HEK293 (cell line): Measurements from ENCODE around the gene CLASRP.

Experiments used
- CTCF ChIA-PET: fragments of 350-600 bp; formaldehyde crosslinking; extraction: SDS; loops from one replicate; lab custom pipeline; 2021; ENCODE audit warnings: antibody characterized with exemption; lab: Yijun Ruan, JAX
- POLR2A ChIA-PET: fragments of 300-600 bp; formaldehyde crosslinking; extraction: SDS; loops from one replicate; lab custom pipeline; 2020; ENCODE audit warnings: antibody characterized with exemption, inconsistent platforms; lab: Yijun Ruan, JAX
- H3K27ac ChIP-seq: fragments of 200-500 bp; sonication (Bioruptor generic); 2 replicates; pipeline ENCODE4 v1.5.1; 2014; ENCODE audit warnings: low read depth, low read length, control low read depth, inconsistent platforms; ENCODE audit errors: extremely low read depth
- H3K36me3 ChIP-seq, 2 experiments: fragments of 200-500 bp in 1 of 2; sonication (Bioruptor generic) in 1 of 2; 1 replicate in 1 of 2; 2 replicates in 1 of 2; pipeline ENCODE4 v1.5.1; 2014 to 2017; ENCODE audit warnings: inconsistent platforms in 2 of 2, low read length in 2 of 2; ENCODE audit not compliant: control insufficient read depth in 2 of 2, insufficient read depth in 1 of 2
- H3K4me1 ChIP-seq: fragments of 200-500 bp; sonication (Bioruptor generic); 2 replicates; pipeline ENCODE4 v1.5.1; 2014; ENCODE audit warnings: mild to moderate bottlenecking, low read length, inconsistent platforms; ENCODE audit not compliant: control insufficient read depth, insufficient read depth
- H3K4me3 ChIP-seq: 2 replicates; pipeline ENCODE4 v1.5.1; 2011; ENCODE audit warnings: low read depth, mild to moderate bottlenecking, control low read depth, low read length, moderate library complexity
- H3K9me3 ChIP-seq: fragments of 200-500 bp; sonication (Bioruptor generic); 2 replicates; pipeline ENCODE4 v1.5.1; 2014; ENCODE audit warnings: low read depth, low read length, inconsistent platforms; ENCODE audit not compliant: control insufficient read depth, insufficient read depth
- EGR2 ChIP-seq: fragments of 450-650 bp; formaldehyde crosslinking; IDR thresholded peaks from 2 replicates; pipeline ENCODE4 v1.5.1; 2016; ENCODE audit warnings: low read depth, missing biosample characterization, missing genetic modification characterization
- SP7 ChIP-seq: fragments of 450-650 bp; formaldehyde crosslinking; IDR thresholded peaks from 2 replicates; pipeline ENCODE4 v1.5.1; 2016; ENCODE audit warnings: missing biosample characterization, missing genetic modification characterization
- ZNF146 ChIP-seq: fragments of 450-650 bp; formaldehyde crosslinking; IDR thresholded peaks from 2 replicates; pipeline ENCODE4 v1.5.1; 2016; ENCODE audit warnings: missing biosample characterization, missing genetic modification characterization
- ZNF16 ChIP-seq: fragments of 450-650 bp; formaldehyde crosslinking; IDR thresholded peaks from 2 replicates; pipeline ENCODE4 v1.5.1; 2016; ENCODE audit warnings: low read depth, missing biosample characterization, missing genetic modification characterization
- ZNF175 ChIP-seq: fragments of 450-650 bp; formaldehyde crosslinking; IDR thresholded peaks from 2 replicates; pipeline ENCODE4 v1.5.1; 2016; ENCODE audit warnings: missing biosample characterization, missing genetic modification characterization
- ZNF221 ChIP-seq: fragments of 450-650 bp; formaldehyde crosslinking; IDR thresholded peaks from 2 replicates; pipeline ENCODE4 v1.5.1; 2017; ENCODE audit warnings: missing biosample characterization, missing genetic modification characterization, borderline replicate concordance
- ZNF292 ChIP-seq: fragments of 450-650 bp; formaldehyde crosslinking; IDR thresholded peaks from 2 replicates; pipeline ENCODE4 v1.5.1; 2016; ENCODE audit warnings: low read depth, missing biosample characterization, missing genetic modification characterization, borderline replicate concordance
- ZNF324 ChIP-seq: fragments of 450-650 bp; formaldehyde crosslinking; IDR thresholded peaks from 2 replicates; pipeline ENCODE4 v1.5.1; 2016; ENCODE audit warnings: missing biosample characterization, missing genetic modification characterization
- ZNF391 ChIP-seq: fragments of 450-650 bp; formaldehyde crosslinking; IDR thresholded peaks from 2 replicates; pipeline ENCODE4 v1.5.1; 2016; ENCODE audit warnings: low read depth, missing biosample characterization, missing genetic modification characterization, borderline replicate concordance
- ZNF558 ChIP-seq: fragments of 450-650 bp; formaldehyde crosslinking; IDR thresholded peaks from 2 replicates; pipeline ENCODE4 v1.5.1; 2016; ENCODE audit warnings: missing biosample characterization, missing genetic modification characterization
- ZNF561 ChIP-seq: fragments of 450-650 bp; IDR thresholded peaks from 2 replicates; pipeline ENCODE4 v1.5.1; 2018; ENCODE audit warnings: missing biosample characterization, missing genetic modification characterization, borderline replicate concordance
- ZNF585B ChIP-seq: fragments of 450-650 bp; formaldehyde crosslinking; IDR thresholded peaks from 2 replicates; pipeline ENCODE4 v1.5.1; 2016; ENCODE audit warnings: missing biosample characterization, missing genetic modification characterization
- ZNF677 ChIP-seq: fragments of 450-650 bp; IDR thresholded peaks from 2 replicates; pipeline ENCODE4 v1.5.0; 2018; ENCODE audit warnings: missing biosample characterization, mild to moderate bottlenecking, missing genetic modification characterization, moderate library complexity
- TF ChIP-seq, protein P1 (sequence below): fragments of 450-650 bp; formaldehyde crosslinking; optimal IDR thresholded peaks from 2 replicates; pipeline ENCODE3; 2016; ENCODE audit warnings: missing biosample characterization, mild to moderate bottlenecking, missing genetic modification characterization
- TF ChIP-seq, protein P2 (sequence below): sonication (generic); formaldehyde crosslinking; IDR thresholded peaks from 2 replicates; pipeline ENCODE4 v1.8.1; 2022; ENCODE audit warnings: mild to moderate bottlenecking, moderate library complexity, missing genetic modification reagents
- TF ChIP-seq, protein P3 (sequence below): fragments of 450-650 bp; formaldehyde crosslinking; IDR thresholded peaks from 2 replicates; pipeline ENCODE4 v1.5.1; 2016; ENCODE audit warnings: missing biosample characterization, missing genetic modification characterization, borderline replicate concordance
- TF ChIP-seq, protein P4 (sequence below): fragments of 450-650 bp; formaldehyde crosslinking; IDR thresholded peaks from 2 replicates; pipeline ENCODE4 v1.5.1; 2016; ENCODE audit warnings: missing biosample characterization, missing genetic modification characterization
- TF ChIP-seq, protein P5 (sequence below): fragments of 450-650 bp; formaldehyde crosslinking; IDR thresholded peaks from 2 replicates; pipeline ENCODE4 v1.5.1; 2016; ENCODE audit warnings: missing biosample characterization, missing genetic modification characterization
- TF ChIP-seq, protein P6 (sequence below): fragments of 450-650 bp; formaldehyde crosslinking; IDR thresholded peaks from 2 replicates; pipeline ENCODE4 v1.5.1; 2016; ENCODE audit warnings: missing biosample characterization, missing genetic modification characterization
- TF ChIP-seq, protein P7 (sequence below): fragments of 450-650 bp; formaldehyde crosslinking; IDR thresholded peaks from 2 replicates; pipeline ENCODE4 v1.5.1; 2016; ENCODE audit warnings: missing biosample characterization, missing genetic modification characterization

CLASRP gene

DNA sequence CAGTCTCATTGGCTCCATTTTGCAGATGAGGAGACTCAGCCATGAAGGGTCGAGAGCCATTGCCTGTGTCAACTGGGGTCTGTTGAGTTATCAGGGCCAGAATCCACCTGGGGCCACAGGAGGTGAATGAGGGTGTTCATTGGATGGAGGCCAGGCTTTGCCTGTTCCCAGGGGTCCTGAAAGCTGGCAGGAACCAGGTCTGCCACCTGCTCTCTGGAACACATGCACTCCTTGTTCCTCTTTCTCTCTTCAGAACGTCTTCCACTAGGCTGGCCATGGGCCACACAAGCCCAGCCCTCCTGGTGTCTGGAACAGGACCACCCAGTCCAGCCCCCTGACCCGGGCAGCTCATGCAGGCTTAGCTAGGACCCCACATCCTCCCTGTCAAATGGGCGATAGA, 75.3 kb downstream of the CLASRP start:
- Histone ChIP-seq H3K9me3 (no peaks in the 10 kb centered on the region), H3K36me3 (no peaks in the 10 kb centered on the region; a peak in 1 of 3 replicates), H3K4me3 (no peak overlapping the region), H3K27ac (no peak overlapping the region), H3K4me1 (peaks cover 26% of the 10 kb centered on the region)
- ChIA-PET POLR2A (interaction anchor here (1.3 kb wide), 1 partner anchor 10 kb away, joined by 4 read pairs; no protein-coding TSS in a partner anchor), CTCF (interaction anchor here (0.7 to 3.8 kb wide), 3 partner anchors 11 to 167 kb away, joined by 3 to 14 read pairs (median 4); no protein-coding TSS in a partner anchor)
- TF ChIP-seq, protein P1, sequence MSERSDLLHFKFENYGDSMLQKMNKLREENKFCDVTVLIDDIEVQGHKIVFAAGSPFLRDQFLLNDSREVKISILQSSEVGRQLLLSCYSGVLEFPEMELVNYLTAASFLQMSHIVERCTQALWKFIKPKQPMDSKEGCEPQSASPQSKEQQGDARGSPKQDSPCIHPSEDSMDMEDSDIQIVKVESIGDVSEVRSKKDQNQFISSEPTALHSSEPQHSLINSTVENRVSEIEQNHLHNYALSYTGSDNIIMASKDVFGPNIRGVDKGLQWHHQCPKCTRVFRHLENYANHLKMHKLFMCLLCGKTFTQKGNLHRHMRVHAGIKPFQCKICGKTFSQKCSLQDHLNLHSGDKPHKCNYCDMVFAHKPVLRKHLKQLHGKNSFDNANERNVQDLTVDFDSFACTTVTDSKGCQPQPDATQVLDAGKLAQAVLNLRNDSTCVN (tag by site-specific recombination) = no peak
- TF ChIP-seq ZNF324 (tag by site-specific recombination) (no peak), SP7 (tag by site-specific recombination) (no peak), ZNF585B (tag by site-specific recombination) (no peak), ZNF391 (tag by site-specific recombination) (no peak), ZNF221 (no peak), ZNF175 (no peak), ZNF558 (tag by site-specific recombination) (no peak), EGR2 (no peak), ZNF292 (tag by site-specific recombination) (no peak), ZNF677 (no peak), ZNF146 (no peak), ZNF561 (tag by site-specific recombination) (no peak), ZNF16 (tag by site-specific recombination) (no peak)
- TF ChIP-seq, protein P2, sequence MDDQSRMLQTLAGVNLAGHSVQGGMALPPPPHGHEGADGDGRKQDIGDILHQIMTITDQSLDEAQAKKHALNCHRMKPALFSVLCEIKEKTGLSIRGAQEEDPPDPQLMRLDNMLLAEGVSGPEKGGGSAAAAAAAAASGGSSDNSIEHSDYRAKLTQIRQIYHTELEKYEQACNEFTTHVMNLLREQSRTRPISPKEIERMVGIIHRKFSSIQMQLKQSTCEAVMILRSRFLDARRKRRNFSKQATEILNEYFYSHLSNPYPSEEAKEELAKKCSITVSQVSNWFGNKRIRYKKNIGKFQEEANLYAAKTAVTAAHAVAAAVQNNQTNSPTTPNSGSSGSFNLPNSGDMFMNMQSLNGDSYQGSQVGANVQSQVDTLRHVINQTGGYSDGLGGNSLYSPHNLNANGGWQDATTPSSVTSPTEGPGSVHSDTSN = no peak
- TF ChIP-seq, protein P3, sequence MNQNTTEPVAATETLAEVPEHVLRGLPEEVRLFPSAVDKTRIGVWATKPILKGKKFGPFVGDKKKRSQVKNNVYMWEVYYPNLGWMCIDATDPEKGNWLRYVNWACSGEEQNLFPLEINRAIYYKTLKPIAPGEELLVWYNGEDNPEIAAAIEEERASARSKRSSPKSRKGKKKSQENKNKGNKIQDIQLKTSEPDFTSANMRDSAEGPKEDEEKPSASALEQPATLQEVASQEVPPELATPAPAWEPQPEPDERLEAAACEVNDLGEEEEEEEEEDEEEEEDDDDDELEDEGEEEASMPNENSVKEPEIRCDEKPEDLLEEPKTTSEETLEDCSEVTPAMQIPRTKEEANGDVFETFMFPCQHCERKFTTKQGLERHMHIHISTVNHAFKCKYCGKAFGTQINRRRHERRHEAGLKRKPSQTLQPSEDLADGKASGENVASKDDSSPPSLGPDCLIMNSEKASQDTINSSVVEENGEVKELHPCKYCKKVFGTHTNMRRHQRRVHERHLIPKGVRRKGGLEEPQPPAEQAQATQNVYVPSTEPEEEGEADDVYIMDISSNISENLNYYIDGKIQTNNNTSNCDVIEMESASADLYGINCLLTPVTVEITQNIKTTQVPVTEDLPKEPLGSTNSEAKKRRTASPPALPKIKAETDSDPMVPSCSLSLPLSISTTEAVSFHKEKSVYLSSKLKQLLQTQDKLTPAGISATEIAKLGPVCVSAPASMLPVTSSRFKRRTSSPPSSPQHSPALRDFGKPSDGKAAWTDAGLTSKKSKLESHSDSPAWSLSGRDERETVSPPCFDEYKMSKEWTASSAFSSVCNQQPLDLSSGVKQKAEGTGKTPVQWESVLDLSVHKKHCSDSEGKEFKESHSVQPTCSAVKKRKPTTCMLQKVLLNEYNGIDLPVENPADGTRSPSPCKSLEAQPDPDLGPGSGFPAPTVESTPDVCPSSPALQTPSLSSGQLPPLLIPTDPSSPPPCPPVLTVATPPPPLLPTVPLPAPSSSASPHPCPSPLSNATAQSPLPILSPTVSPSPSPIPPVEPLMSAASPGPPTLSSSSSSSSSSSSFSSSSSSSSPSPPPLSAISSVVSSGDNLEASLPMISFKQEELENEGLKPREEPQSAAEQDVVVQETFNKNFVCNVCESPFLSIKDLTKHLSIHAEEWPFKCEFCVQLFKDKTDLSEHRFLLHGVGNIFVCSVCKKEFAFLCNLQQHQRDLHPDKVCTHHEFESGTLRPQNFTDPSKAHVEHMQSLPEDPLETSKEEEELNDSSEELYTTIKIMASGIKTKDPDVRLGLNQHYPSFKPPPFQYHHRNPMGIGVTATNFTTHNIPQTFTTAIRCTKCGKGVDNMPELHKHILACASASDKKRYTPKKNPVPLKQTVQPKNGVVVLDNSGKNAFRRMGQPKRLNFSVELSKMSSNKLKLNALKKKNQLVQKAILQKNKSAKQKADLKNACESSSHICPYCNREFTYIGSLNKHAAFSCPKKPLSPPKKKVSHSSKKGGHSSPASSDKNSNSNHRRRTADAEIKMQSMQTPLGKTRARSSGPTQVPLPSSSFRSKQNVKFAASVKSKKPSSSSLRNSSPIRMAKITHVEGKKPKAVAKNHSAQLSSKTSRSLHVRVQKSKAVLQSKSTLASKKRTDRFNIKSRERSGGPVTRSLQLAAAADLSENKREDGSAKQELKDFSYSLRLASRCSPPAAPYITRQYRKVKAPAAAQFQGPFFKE (tag by site-specific recombination) = no peak
- TF ChIP-seq, protein P4, sequence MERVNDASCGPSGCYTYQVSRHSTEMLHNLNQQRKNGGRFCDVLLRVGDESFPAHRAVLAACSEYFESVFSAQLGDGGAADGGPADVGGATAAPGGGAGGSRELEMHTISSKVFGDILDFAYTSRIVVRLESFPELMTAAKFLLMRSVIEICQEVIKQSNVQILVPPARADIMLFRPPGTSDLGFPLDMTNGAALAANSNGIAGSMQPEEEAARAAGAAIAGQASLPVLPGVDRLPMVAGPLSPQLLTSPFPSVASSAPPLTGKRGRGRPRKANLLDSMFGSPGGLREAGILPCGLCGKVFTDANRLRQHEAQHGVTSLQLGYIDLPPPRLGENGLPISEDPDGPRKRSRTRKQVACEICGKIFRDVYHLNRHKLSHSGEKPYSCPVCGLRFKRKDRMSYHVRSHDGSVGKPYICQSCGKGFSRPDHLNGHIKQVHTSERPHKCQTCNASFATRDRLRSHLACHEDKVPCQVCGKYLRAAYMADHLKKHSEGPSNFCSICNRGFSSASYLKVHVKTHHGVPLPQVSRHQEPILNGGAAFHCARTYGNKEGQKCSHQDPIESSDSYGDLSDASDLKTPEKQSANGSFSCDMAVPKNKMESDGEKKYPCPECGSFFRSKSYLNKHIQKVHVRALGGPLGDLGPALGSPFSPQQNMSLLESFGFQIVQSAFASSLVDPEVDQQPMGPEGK (tag by site-specific recombination) = no peak
- TF ChIP-seq, protein P5, sequence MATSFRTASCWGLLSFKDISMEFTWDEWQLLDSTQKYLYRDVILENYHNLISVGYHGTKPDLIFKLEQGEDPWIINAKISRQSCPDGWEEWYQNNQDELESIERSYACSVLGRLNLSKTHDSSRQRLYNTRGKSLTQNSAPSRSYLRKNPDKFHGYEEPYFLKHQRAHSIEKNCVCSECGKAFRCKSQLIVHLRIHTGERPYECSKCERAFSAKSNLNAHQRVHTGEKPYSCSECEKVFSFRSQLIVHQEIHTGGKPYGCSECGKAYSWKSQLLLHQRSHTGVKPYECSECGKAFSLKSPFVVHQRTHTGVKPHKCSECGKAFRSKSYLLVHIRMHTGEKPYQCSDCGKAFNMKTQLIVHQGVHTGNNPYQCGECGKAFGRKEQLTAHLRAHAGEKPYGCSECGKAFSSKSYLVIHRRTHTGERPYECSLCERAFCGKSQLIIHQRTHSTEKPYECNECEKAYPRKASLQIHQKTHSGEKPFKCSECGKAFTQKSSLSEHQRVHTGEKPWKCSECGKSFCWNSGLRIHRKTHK (tag by site-specific recombination) = no peak
- TF ChIP-seq, protein P6, sequence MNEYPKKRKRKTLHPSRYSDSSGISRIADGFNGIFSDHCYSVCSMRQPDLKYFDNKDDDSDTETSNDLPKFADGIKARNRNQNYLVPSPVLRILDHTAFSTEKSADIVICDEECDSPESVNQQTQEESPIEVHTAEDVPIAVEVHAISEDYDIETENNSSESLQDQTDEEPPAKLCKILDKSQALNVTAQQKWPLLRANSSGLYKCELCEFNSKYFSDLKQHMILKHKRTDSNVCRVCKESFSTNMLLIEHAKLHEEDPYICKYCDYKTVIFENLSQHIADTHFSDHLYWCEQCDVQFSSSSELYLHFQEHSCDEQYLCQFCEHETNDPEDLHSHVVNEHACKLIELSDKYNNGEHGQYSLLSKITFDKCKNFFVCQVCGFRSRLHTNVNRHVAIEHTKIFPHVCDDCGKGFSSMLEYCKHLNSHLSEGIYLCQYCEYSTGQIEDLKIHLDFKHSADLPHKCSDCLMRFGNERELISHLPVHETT (tag by site-specific recombination) = no peak
- TF ChIP-seq, protein P7, sequence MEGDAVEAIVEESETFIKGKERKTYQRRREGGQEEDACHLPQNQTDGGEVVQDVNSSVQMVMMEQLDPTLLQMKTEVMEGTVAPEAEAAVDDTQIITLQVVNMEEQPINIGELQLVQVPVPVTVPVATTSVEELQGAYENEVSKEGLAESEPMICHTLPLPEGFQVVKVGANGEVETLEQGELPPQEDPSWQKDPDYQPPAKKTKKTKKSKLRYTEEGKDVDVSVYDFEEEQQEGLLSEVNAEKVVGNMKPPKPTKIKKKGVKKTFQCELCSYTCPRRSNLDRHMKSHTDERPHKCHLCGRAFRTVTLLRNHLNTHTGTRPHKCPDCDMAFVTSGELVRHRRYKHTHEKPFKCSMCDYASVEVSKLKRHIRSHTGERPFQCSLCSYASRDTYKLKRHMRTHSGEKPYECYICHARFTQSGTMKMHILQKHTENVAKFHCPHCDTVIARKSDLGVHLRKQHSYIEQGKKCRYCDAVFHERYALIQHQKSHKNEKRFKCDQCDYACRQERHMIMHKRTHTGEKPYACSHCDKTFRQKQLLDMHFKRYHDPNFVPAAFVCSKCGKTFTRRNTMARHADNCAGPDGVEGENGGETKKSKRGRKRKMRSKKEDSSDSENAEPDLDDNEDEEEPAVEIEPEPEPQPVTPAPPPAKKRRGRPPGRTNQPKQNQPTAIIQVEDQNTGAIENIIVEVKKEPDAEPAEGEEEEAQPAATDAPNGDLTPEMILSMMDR (tag by site-specific recombination) = no peak
